GM12875 (cell line): ENCODE data around the gene MORN2.

Experiments
- H3K4me3 ChIP-seq: one replicate; pipeline ENCODE4 v1.5.1; 2011; ENCODE audit warnings: low read depth, low read length, control low read depth
- CTCF ChIP-seq: IDR thresholded peaks from 2 replicates; pipeline ENCODE4 v1.5.1; 2011; ENCODE audit warnings: low read depth, mild to moderate bottlenecking, control low read depth, inconsistent platforms, low read length, moderate library complexity, borderline replicate concordance; ENCODE audit not compliant: insufficient read depth

MORN2 gene

GRCh38 chr2:38836791-38837190 lies 39.0 kb upstream of the MORN2 start:
- TF ChIP-seq CTCF = no peak
- H3K4me3 ChIP-seq = no peak overlapping the region

- no peak for TF ChIP-seq CTCF
- no peak overlapping the region for H3K4me3 ChIP-seq
These were observed 25.7 kb upstream of the MORN2 start for GRCh38 chr2:38850045-38850444.

- no peak for TF ChIP-seq CTCF
- no peak overlapping the region for H3K4me3 ChIP-seq
These were observed 19.6 kb upstream of the MORN2 start for GRCh38 chr2:38856165-38856564.

GRCh38 chr2:38862476-38862875 lies 13.3 kb upstream of the MORN2 start:
- H3K4me3 ChIP-seq = no peak overlapping the region
- TF ChIP-seq CTCF = no peak

- H3K4me3 ChIP-seq = no peak overlapping the region
- no peak for TF ChIP-seq CTCF
These were observed 12.6 kb upstream of the MORN2 start for GRCh38 chr2:38863061-38863695.

- H3K4me3 ChIP-seq = no peak overlapping the region
- no peak for TF ChIP-seq CTCF
These were observed 8.9 kb upstream of the MORN2 start for GRCh38 chr2:38866773-38867443.

GRCh38 chr2:38871432-38871831 lies 4.3 kb upstream of the MORN2 start:
- TF ChIP-seq CTCF = no peak
- no peak overlapping the region for H3K4me3 ChIP-seq
